Sigmoid colon (tissue), 4 donors: ENCODE results near the gene FCN1.

ENCODE experiments used
- CTCF ChIP-seq, 4 experiments: fragments of 450-650 bp in 3 of 4; fragments of 200-600 bp in 1 of 4; IDR thresholded peaks; one replicate each; pipeline ENCODE4 v1.5.1; 2016 to 2019; ENCODE audit warnings: antibody characterized with exemption in 4 of 4, mild to moderate bottlenecking in 3 of 4, moderate library complexity in 2 of 4
- POLR2A ChIP-seq, 2 donors: fragments of 450-650 bp; IDR thresholded peaks; one replicate each; pipeline ENCODE4 v1.6.1; 2016; ENCODE audit warnings: antibody characterized with exemption in 2 of 2, mild to moderate bottlenecking in 2 of 2, moderate library complexity in 2 of 2
- POLR2AphosphoS5 ChIP-seq, 4 donors: sonication (generic); formaldehyde crosslinking; IDR thresholded peaks; one replicate each; pipeline ENCODE4 v1.6.1; 2017; ENCODE audit warnings: antibody characterized with exemption in 4 of 4

GRCh38 chr9:134922066-134922931 lies 4.6 kb upstream of the FCN1 start:
- TF ChIP-seq POLR2AphosphoS5 (IDR thresholded peaks at IDR 0.05), result no peak
- TF ChIP-seq CTCF (IDR thresholded peaks at IDR 0.05), result no peak
- no peak for TF ChIP-seq POLR2A (IDR thresholded peaks at IDR 0.05)
